K562 (cell line): Measurements from ENCODE around the gene TMEM185B. TPM values are rescaled to one million over a fixed set of nuclear protein-coding genes. Genes with fewer than 3 reads are reported as not detected.

Experiments
- ARHGAP35 ChIP-seq: fragments of 450-650 bp; IDR thresholded peaks from 2 replicates; pipeline ENCODE4 v1.6.1; 2018; ENCODE audit not compliant: partially characterized antibody
- ARID2 ChIP-seq: fragments of 450-650 bp; IDR thresholded peaks from 2 replicates; pipeline ENCODE4 v1.6.1; 2017; ENCODE audit warnings: antibody characterized with exemption, mild to moderate bottlenecking
- C11orf30 ChIP-seq: fragments of 450-650 bp; IDR thresholded peaks from 2 replicates; pipeline ENCODE4 v1.6.1; 2016; ENCODE audit warnings: low read depth, mild to moderate bottlenecking
- EGR1 ChIP-seq: fragments of 450-650 bp; conservative IDR thresholded peaks from 2 replicates; pipeline ENCODE4 v1.6.1; 2017; ENCODE audit warnings: mild to moderate bottlenecking
- ETV5 ChIP-seq: sonication (generic); formaldehyde crosslinking; IDR thresholded peaks from 2 replicates; pipeline ENCODE4 v1.4.0; 2020; ENCODE audit warnings: low read depth, mild to moderate bottlenecking, missing genetic modification reagents
- GATA2 ChIP-seq: sonication (generic); formaldehyde crosslinking; IDR thresholded peaks from 2 replicates; pipeline ENCODE4 v1.4.0; 2020; ENCODE audit warnings: mild to moderate bottlenecking, missing genetic modification reagents
- HMG20B ChIP-seq: fragments of 250-450 bp; sonication (Bioruptor Pico); IDR thresholded peaks from 2 replicates; pipeline ENCODE4 v1.5.0; 2021; ENCODE audit warnings: mild to moderate bottlenecking
- MAZ ChIP-seq, 2 experiments: fragments of 450-650 bp in 1 of 2; sonication (generic) in 1 of 2; formaldehyde crosslinking; IDR thresholded peaks in 1 of 2; conservative IDR thresholded peaks in 1 of 2; 2 replicates each; pipeline versions ENCODE4 v1.4.0 to v1.5.0; 2020; ENCODE audit warnings: mild to moderate bottlenecking in 1 of 2, missing genetic modification reagents in 1 of 2
- PCBP1 ChIP-seq: fragments of 200-400 bp; formaldehyde crosslinking; IDR thresholded peaks from 2 replicates; pipeline ENCODE4 v1.6.1; 2018; ENCODE audit warnings: mild to moderate bottlenecking, low read depth, low read length; ENCODE audit not compliant: poor library complexity, severe bottlenecking
- PHF21A ChIP-seq: fragments of 450-650 bp; IDR thresholded peaks from 2 replicates; pipeline ENCODE4 v1.6.1; 2017; ENCODE audit warnings: low read depth, borderline replicate concordance
- POLR3A ChIP-seq: IDR thresholded peaks from 2 replicates; pipeline ENCODE4 v1.6.1; 2011; ENCODE audit warnings: borderline replicate concordance, mild to moderate bottlenecking, moderate library complexity; ENCODE audit not compliant: insufficient read length, insufficient read depth; ENCODE audit errors: extremely low read depth
- POLR3G ChIP-seq: IDR thresholded peaks from 2 replicates; pipeline ENCODE4 v1.6.1; 2011; ENCODE audit not compliant: insufficient read length, insufficient replicate concordance; ENCODE audit errors: extremely low read depth
- RBBP5 ChIP-seq: fragments of 200-600 bp; sonication (generic); IDR thresholded peaks from 2 replicates; pipeline ENCODE4 v1.6.1; 2012; ENCODE audit warnings: borderline replicate concordance, mild to moderate bottlenecking, low read length, control low read depth, inconsistent platforms; ENCODE audit not compliant: insufficient read depth, poor library complexity, severe bottlenecking
- SMAD1 ChIP-seq: fragments of 150-350 bp; IDR thresholded peaks from 2 replicates; pipeline ENCODE4 v1.6.1; 2014; ENCODE audit warnings: low read length, low read depth; ENCODE audit not compliant: partially characterized antibody
- TAF15 ChIP-seq: fragments of 200-400 bp; formaldehyde crosslinking; IDR thresholded peaks from 2 replicates; pipeline ENCODE4 v1.6.1; 2017; ENCODE audit warnings: mild to moderate bottlenecking, low read depth, low read length, moderate library complexity
- ZNF146 ChIP-seq: IDR thresholded peaks from one replicate; pipeline ENCODE4 v1.6.1; 2018; ENCODE audit warnings: missing compliant biosample characterization; ENCODE audit not compliant: unreplicated experiment
- polyA plus RNA-seq, 8 experiments: library from polyadenylated mRNA; depleted of rRNA in 4 of 8; stranded (reverse) in 5 of 8; unstranded in 3 of 8; fragments of >200 nt; fragmentation: Nextera tagmentation in 2 of 8; fragmentation: Illumina TruSeq in 1 of 8; extraction: Ambion mirVana in 2 of 8; extraction: Trizol in 1 of 8; gene quantifications; 2 replicates each; pipeline versions ENCODE4 v1.2.1 to v1.2.3, GENCODE V29; 2011 to 2014; ENCODE audit warnings: inconsistent platforms in 1 of 8, missing spikeins in 1 of 8
- total RNA-seq, 7 experiments: library from RNA; depleted of rRNA in 6 of 7; stranded (reverse); fragments of >200 nt in 6 of 7; fragmentation: Illumina TruSeq in 2 of 7; extraction: Trizol in 2 of 7; gene quantifications; 2 replicates each; pipeline versions ENCODE4 v1.2.1 to v1.2.3, GENCODE V29; 2011 to 2021; ENCODE audit warnings: low replicate concordance in 1 of 7
- TF ChIP-seq, protein P1 (sequence below): IDR thresholded peaks from 3 replicates; pipeline ENCODE4 v1.6.1; 2011; ENCODE audit warnings: borderline replicate concordance, mild to moderate bottlenecking, moderate library complexity; ENCODE audit not compliant: insufficient read length; ENCODE audit errors: extremely low read depth
- TF ChIP-seq, protein P2 (sequence below): fragments of 150-350 bp; conservative IDR thresholded peaks from 2 replicates; pipeline ENCODE4 v1.6.1; 2014; ENCODE audit warnings: low read length
- TF ChIP-seq, protein P3 (sequence below): IDR thresholded peaks from 2 replicates; pipeline ENCODE4 v1.6.1; 2016; ENCODE audit warnings: missing genetic modification characterization, missing compliant biosample characterization

The TMEM185B gene
- total and polyA plus RNA-seq, 9 of the 15 experiments (the other 6 are each of a cell fraction or from before 2014, with no cell fraction given), result 2.9 to 28.2 (median 11.5) TPM

DNA sequence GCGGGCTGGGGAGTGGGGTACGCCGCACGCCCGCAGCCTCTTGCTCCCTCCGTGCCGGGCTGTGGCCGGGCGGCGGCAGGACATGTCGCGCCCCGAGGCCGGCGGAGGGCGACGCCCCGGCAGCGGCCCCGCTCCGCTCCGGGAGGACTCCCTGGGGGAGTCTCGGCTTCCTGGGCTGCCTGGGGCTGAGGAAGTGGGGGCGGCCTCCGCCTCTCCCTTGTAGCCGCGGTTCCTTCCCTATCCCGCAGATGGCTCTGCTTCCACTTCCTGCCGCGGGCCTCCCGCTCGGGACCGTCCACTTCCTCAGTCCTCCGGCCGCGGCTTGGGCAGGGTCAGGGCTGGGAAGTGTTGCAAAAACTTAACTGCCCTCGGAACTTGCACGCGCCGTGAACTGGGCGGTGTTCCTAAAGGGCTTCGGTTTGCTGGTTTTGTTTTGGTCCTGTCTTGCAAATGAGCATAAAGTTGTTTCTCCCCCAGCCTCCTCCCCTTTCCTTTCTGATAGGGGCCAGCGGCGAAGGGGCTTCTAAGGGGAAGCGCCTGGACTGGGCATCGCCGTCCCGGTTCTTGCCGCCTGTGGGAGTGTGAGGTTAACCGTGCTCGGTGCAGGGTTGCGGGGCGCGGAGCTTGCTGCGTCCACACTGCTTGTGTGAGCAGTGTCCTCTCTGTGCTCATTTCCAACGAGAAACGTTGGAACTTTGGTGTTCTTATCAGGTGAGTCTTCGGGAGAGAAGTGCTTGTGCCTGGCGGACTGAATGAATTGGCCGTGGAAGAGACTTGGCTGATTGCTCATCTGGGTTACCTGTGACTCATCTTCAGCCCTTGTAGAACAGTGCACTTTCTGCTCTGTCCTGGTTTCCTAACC lies 30.1 kb upstream of the TMEM185B start (continued):
- TF ChIP-seq POLR3G, result no peak
- no peak for TF ChIP-seq SMAD1
- peak; percentile 68 for TF ChIP-seq PCBP1
- peak; percentile 70 to 84; a peak in 3 of 4 replicates for TF ChIP-seq MAZ (CRISPR knock-in tag; conservative IDR thresholded peaks at IDR 0.05 in 1 of 2, IDR thresholded peaks at IDR 0.05 in 1 of 2)
- no peak for TF ChIP-seq TAF15
- TF ChIP-seq C11orf30, result no peak; the same call in 1 of the 2 replicates
- TF ChIP-seq PHF21A, result no peak; the same call in 1 of the 2 replicates
- TF ChIP-seq, protein P1, sequence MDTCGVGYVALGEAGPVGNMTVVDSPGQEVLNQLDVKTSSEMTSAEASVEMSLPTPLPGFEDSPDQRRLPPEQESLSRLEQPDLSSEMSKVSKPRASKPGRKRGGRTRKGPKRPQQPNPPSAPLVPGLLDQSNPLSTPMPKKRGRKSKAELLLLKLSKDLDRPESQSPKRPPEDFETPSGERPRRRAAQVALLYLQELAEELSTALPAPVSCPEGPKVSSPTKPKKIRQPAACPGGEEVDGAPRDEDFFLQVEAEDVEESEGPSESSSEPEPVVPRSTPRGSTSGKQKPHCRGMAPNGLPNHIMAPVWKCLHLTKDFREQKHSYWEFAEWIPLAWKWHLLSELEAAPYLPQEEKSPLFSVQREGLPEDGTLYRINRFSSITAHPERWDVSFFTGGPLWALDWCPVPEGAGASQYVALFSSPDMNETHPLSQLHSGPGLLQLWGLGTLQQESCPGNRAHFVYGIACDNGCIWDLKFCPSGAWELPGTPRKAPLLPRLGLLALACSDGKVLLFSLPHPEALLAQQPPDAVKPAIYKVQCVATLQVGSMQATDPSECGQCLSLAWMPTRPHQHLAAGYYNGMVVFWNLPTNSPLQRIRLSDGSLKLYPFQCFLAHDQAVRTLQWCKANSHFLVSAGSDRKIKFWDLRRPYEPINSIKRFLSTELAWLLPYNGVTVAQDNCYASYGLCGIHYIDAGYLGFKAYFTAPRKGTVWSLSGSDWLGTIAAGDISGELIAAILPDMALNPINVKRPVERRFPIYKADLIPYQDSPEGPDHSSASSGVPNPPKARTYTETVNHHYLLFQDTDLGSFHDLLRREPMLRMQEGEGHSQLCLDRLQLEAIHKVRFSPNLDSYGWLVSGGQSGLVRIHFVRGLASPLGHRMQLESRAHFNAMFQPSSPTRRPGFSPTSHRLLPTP, result no peak
- TF ChIP-seq, protein P2, sequence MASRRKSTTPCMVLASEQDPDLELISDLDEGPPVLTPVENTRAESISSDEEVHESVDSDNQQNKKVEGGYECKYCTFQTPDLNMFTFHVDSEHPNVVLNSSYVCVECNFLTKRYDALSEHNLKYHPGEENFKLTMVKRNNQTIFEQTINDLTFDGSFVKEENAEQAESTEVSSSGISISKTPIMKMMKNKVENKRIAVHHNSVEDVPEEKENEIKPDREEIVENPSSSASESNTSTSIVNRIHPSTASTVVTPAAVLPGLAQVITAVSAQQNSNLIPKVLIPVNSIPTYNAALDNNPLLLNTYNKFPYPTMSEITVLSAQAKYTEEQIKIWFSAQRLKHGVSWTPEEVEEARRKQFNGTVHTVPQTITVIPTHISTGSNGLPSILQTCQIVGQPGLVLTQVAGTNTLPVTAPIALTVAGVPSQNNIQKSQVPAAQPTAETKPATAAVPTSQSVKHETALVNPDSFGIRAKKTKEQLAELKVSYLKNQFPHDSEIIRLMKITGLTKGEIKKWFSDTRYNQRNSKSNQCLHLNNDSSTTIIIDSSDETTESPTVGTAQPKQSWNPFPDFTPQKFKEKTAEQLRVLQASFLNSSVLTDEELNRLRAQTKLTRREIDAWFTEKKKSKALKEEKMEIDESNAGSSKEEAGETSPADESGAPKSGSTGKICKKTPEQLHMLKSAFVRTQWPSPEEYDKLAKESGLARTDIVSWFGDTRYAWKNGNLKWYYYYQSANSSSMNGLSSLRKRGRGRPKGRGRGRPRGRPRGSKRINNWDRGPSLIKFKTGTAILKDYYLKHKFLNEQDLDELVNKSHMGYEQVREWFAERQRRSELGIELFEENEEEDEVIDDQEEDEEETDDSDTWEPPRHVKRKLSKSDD, result no peak
- peak; percentile 79 for TF ChIP-seq RBBP5
- no peak for TF ChIP-seq ARID2
- no peak for TF ChIP-seq ARHGAP35
- TF ChIP-seq EGR1, result peak; percentile 65
- TF ChIP-seq ETV5, result peak; percentile 95
- TF ChIP-seq HMG20B (CRISPR knock-in tag), result no peak
- TF ChIP-seq ZNF146 (CRISPR knock-in tag), result no peak
- 0 out of 2 replicates have a peak, but pooled peaks have one; percentile 37 for TF ChIP-seq GATA2
- no peak for TF ChIP-seq POLR3A
- TF ChIP-seq, protein P3, sequence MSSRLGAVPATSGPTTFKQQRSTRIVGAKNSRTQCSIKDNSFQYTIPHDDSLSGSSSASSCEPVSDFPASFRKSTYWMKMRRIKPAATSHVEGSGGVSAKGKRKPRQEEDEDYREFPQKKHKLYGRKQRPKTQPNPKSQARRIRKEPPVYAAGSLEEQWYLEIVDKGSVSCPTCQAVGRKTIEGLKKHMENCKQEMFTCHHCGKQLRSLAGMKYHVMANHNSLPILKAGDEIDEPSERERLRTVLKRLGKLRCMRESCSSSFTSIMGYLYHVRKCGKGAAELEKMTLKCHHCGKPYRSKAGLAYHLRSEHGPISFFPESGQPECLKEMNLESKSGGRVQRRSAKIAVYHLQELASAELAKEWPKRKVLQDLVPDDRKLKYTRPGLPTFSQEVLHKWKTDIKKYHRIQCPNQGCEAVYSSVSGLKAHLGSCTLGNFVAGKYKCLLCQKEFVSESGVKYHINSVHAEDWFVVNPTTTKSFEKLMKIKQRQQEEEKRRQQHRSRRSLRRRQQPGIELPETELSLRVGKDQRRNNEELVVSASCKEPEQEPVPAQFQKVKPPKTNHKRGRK (tag), result no peak
